ENCODE data around the gene TDRD3.

The TDRD3 gene

DNA sequence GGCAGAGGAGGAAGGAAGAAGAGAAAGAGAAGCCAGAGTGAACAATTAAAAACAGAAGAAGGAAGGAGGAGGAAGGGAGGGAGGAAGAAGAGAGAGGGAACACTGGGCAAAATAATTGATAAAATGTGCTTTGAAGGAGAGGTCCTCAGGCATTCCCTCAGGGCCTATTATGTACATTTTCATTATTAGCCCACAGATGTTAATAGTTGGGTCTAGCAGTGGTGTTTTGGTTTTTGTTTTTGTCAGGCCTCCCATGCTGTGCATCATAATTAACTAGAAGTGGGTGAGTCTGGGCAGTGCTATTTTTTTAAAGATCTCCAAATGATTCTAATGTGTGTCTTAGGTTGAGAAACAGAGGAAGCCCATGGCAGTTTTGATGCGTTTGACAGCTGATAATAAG lies 178.1 kb downstream of the TDRD3 start:
- CTCF ChIA-PET = interaction anchor here (0.7 to 1.2 kb wide), 3 partner anchors 10 to 126 kb away, joined by 3 read pairs; no protein-coding TSS in a partner anchor
- TF ChIP-seq, protein P1, sequence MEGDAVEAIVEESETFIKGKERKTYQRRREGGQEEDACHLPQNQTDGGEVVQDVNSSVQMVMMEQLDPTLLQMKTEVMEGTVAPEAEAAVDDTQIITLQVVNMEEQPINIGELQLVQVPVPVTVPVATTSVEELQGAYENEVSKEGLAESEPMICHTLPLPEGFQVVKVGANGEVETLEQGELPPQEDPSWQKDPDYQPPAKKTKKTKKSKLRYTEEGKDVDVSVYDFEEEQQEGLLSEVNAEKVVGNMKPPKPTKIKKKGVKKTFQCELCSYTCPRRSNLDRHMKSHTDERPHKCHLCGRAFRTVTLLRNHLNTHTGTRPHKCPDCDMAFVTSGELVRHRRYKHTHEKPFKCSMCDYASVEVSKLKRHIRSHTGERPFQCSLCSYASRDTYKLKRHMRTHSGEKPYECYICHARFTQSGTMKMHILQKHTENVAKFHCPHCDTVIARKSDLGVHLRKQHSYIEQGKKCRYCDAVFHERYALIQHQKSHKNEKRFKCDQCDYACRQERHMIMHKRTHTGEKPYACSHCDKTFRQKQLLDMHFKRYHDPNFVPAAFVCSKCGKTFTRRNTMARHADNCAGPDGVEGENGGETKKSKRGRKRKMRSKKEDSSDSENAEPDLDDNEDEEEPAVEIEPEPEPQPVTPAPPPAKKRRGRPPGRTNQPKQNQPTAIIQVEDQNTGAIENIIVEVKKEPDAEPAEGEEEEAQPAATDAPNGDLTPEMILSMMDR (IDR thresholded peaks at IDR 0.05; ENCODE audit: insufficient read depth, low read length, missing control alignments) = no peak
- no peak for DNase-seq (ENCODE audit: low read depth, low spot score)
- POLR2A ChIA-PET = no interaction called here
- H3K4me3 ChIP-seq (ENCODE audit: low read depth, low read length) = no peak overlapping the region

DNA sequence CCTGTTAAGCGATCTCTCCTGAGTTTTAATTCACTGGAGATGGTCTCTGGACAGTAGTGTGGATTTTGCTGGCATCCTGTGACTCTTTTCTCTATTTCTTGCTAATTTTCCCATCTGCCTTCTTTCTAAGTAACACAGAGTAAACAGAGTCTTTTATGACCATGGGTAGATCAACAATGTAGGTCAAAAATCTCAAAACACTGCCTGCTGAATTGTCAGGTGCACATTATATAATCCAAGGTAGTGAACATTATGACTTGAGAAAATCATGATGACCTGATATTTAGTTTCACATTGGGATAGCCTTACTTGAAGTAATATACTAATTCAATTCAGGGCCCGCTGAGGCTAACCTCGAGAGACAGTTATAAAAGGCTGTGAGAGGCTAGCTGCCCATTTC lies 180.7 kb downstream of the TDRD3 start:
- ChIA-PET CTCF (no interaction called here), POLR2A (no interaction called here)
- TF ChIP-seq, protein P1 (IDR thresholded peaks at IDR 0.05; ENCODE audit: insufficient read depth, low read length, missing control alignments) = no peak
- DNase-seq (ENCODE audit: low read depth, low spot score) = no peak
- no peak overlapping the region for H3K4me3 ChIP-seq (ENCODE audit: low read depth, low read length)

DNA sequence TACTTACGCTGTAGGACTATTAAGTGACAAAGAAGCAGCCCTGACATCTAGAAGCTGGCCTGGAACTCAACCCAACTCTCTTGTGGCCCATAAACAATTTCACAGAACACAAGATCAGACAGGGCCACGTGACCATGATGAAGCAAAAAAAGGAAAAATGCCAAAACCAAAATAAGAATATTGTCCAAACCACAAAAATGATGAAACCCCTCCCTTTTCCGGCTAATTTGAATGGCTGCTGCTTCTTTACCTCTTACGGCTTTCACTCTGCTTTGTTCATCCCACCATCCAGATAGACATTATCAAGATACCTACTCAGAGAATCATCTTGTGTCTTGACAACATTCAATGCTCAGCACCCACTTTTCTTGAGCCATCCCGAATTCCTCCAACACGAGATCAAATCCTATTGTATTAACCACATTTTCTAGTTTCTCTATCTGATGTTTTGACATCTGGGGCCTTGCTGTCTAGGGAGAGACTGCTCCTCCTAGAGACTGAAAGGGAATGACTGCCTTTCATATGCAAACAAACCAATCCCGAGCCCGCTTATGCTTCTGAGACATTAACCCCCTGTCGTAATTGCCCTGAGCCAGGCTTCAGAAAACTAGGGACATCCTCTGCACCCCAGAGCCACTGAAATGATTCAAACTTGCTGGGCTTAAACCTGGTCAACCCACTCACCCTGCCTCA lies 186.3 kb downstream of the TDRD3 start:
- CTCF ChIA-PET = interaction anchor here (0.7 kb wide), 1 partner anchor 34 kb away, joined by 3 read pairs; no protein-coding TSS in a partner anchor
- peak; percentile 12 for DNase-seq (ENCODE audit: low read depth, low spot score)
- POLR2A ChIA-PET = no interaction called here
- TF ChIP-seq, protein P1 (IDR thresholded peaks at IDR 0.05; ENCODE audit: insufficient read depth, low read length, missing control alignments) = peak; percentile 12
- H3K4me3 ChIP-seq (ENCODE audit: low read depth, low read length) = no peak overlapping the region

DNA sequence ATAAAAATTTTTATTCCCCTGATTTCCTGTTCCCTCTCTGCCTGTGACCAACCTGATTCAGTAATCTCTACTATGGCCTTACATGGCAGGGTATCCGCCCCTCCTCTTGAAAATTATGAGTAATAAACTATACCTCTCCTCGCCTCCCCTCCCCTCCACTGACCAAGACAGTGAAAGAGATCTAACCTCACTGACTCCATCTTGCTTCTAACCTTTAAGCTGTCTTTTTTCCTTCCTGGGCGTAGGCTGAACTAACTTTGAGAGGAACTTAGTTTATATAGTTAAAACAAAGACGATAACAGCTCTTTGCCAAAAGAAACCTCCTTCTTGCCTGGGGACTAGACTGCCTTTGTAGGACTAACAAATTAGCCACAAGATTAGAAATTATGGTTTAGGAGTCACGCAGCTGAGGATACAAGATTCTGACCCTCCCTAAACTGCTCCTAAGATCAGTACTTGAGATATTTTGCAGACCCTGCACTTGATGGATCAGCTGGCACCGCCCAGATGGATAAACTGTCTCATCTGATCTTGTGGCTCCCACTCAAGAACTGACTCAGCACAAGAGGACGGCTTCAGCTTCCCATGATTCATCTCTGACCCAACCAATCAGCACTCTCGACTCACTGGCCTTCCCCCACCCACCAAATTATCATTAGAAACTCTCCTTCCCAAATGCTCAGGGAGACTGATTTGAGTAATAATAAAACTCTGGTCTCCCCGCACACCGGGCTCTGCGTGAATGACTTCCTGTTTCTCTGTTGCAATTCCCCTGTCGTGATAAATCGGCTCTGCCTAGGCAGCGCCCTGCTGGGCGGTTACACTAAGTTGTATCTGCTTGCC lies 187.1 kb downstream of the TDRD3 start:
- TF ChIP-seq, protein P1 (IDR thresholded peaks at IDR 0.05; ENCODE audit: insufficient read depth, low read length, missing control alignments) = no peak
- POLR2A ChIA-PET = no interaction called here
- DNase-seq (ENCODE audit: low read depth, low spot score) = peak; percentile 4
- CTCF ChIA-PET = no interaction called here
- H3K4me3 ChIP-seq (ENCODE audit: low read depth, low read length) = no peak overlapping the region

DNA sequence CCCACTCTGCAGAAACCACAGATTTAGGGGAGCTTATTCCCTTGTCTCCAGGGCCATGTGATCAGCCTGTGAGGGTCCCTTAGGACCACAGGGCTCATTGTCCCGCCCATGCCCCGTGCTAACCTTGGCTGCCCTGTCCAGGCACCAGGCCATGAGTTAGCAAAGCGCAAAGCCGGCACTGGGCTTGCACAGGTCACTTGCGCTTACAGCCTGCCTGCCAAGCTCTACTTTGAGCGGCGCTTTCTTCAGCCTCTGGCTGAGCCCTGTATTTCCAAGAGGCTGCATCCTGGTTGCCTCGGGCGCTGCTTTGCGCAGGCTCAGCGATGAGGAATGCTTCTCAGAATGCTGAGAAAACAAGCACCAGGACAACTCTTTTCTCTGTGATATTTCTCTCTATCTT lies 188.0 kb downstream of the TDRD3 start:
- DNase-seq (ENCODE audit: low read depth, low spot score) = no peak
- ChIA-PET CTCF (no interaction called here), POLR2A (no interaction called here)
- H3K4me3 ChIP-seq (ENCODE audit: low read depth, low read length) = no peak overlapping the region
- TF ChIP-seq, protein P1 (IDR thresholded peaks at IDR 0.05; ENCODE audit: insufficient read depth, low read length, missing control alignments) = no peak

Measured in AG04449 (cell line).